OCI-LY3 (cell line): ENCODE data around the gene SNPH.

Experiments
- CTCF ChIP-seq: fragments of 200-600, 300-600 bp; sonication (generic); IDR thresholded peaks from 2 replicates; pipeline ENCODE4 v1.5.1; 2014; ENCODE audit warnings: antibody characterized with exemption, low read length, low read depth
- EZH2phosphoT487 ChIP-seq: fragments of 200-600 bp; shearing (Covaris generic); IDR thresholded peaks from 2 replicates; pipeline ENCODE4 v1.6.1; 2018; ENCODE audit warnings: antibody characterized with exemption, mixed run types, low read depth

DNA sequence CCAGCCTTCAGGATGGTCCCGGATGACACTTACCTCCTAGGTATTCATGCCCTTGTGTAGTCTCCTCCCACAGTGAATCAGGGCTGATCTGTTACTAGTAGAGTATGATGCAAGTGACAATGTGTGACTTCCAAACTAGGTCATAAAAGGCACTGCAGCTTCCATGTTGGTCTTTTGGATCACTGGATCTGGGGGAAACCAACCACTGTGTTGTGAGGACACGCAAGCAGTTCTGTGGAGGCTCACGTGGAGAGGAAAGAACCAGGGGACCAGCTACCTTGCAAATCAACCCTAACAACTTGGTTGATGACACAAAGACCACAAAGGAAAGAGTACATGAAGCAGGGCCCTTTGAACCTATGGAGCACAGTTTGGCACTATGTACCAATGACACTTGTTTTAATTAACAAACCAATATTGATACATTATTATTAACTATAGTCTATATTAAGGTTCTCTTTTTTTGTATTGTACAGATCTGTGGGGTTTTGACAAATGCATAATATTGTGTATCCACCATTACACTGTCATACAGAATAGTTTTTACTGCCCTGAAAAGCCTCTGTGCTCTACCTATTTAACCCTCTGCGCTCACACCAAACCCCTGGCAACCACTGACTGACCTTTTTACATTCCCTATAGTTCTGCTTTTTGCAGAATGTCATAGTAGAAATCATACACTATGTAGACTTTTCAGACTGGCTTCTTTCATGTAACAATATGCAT is 79.1 kb downstream of the SNPH start:
- TF ChIP-seq CTCF, result no peak
- TF ChIP-seq EZH2phosphoT487, result no peak
